ENCODE measurements around the gene CRHR1. TPM values are rescaled to one million over a fixed set of nuclear protein-coding genes. Genes with fewer than 3 reads are reported as not detected.

CRHR1 gene
- total RNA-seq, 2 donors from 2014 or later, result not detected

DNA sequence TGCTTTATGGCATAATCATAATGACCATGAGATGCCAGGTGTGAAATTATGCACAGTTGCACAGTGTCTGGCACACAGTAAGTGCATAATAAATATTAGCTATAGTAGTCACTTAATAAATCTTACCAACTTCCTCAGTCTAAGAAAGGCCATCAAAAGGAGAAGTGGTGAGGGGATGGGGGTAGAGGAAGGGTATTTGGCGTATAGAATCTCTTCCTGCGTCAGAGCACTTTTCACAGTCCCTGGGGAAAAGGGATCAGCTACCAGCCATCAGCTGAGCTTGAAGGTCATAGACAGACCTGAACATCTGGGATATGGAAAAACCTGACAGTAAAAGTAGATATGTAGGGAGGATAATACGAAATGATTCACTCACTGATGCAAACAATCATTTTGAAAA lies 5.8 kb downstream of the CRHR1 start:
- Histone ChIP-seq H3K36me3 (no peaks in the 10 kb centered on the region), H3K4me3 (no peak overlapping the region), H3K27ac (no peak overlapping the region), H3K9me3 (no peaks in the 10 kb centered on the region), H3K4me1 (ENCODE audit: control insufficient read depth in 1 of 2, low read depth in 2 of 2) (peaks cover 2 to 8% of the 10 kb centered on the region in 2 donors), H3K27me3 (replicated peaks; ENCODE audit: insufficient read depth) (peaks cover 4% of the 10 kb centered on the region)
- no peak for DNase-seq (ENCODE audit: low spot score)
- no peak for ATAC-seq (ENCODE audit: insufficient number of reproducible peaks, low FRiP score, low read depth)
- TF ChIP-seq CTCF (IDR thresholded peaks at IDR 0.05), result no peak

DNA sequence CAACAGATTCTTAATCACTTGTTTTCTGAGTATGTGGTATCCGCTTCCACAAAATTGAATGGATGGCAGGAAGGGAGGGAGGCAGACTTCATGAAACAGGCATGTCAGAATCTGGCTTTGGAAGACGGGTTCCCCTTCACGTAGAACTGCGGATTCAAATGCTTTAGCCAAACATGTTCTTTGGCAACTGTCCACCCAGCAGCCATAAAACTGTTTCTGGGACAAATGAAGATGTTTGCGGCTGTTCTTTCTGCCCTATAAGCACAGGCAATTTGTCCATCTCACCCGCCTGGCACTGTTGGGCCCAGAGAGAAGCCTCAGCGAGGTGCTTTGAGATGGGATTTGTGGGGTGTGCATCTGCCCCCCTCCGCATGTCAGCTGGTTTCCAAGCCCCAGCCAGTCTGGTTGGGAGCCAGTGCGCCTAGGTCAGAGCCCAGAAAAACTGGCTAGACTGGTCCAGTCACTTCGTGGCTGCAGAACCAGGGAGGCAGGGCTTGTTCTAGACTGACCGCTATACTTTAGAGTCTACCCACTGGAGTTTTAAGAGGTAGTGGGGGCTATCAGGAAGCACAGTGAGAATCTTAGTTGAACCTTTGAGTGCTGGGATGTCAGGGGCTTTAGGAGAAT lies 6.3 kb downstream of the CRHR1 start:
- Histone ChIP-seq H3K27me3 (replicated peaks; ENCODE audit: insufficient read depth) (peaks cover 4% of the 10 kb centered on the region), H3K27ac (no peak overlapping the region), H3K9me3 (no peaks in the 10 kb centered on the region), H3K4me1 (ENCODE audit: control insufficient read depth in 1 of 2, low read depth in 2 of 2) (peaks cover 0 to 3% of the 10 kb centered on the region in 2 donors), H3K36me3 (no peaks in the 10 kb centered on the region), H3K4me3 (no peak overlapping the region)
- ATAC-seq (ENCODE audit: insufficient number of reproducible peaks, low FRiP score, low read depth), result no peak
- DNase-seq (ENCODE audit: low spot score), result no peak
- no peak for TF ChIP-seq CTCF (IDR thresholded peaks at IDR 0.05)

DNA sequence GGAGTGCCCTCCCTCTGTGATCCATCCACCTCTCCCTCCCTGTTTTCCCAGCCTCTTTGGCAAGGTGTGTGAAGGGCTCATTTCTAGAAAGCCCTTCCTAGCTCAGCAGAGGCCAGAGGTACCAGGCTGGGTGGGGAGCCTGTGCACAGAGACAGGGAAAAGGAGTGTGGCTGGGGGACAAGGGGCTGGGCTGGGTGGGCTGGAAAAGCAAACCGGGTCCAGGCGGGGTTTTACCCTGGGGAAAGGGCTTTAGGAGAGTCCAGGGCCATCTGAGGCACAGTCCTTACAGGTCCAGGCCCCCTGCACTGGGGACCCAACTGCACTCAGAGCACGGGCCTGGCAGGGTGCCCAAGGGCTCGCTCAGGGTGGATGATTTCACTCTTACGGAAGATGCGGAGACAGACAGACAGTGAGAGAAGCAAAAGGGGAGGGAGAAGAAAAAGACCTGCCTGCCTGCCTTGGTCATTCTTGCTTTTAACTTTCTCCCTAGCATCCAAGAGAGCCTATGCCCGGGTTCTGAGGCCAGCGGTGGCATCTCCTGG lies 7.0 kb downstream of the CRHR1 start:
- Histone ChIP-seq H3K4me1 (ENCODE audit: control insufficient read depth in 1 of 2, low read depth in 2 of 2) (no peaks in the 10 kb centered on the region), H3K36me3 (no peaks in the 10 kb centered on the region), H3K27ac (no peak overlapping the region), H3K9me3 (no peaks in the 10 kb centered on the region), H3K27me3 (replicated peaks; ENCODE audit: insufficient read depth) (peaks cover 3% of the 10 kb centered on the region), H3K4me3 (no peak overlapping the region)
- no peak for ATAC-seq (ENCODE audit: insufficient number of reproducible peaks, low FRiP score, low read depth)
- TF ChIP-seq CTCF (IDR thresholded peaks at IDR 0.05), result no peak
- no peak for DNase-seq (ENCODE audit: low spot score)

- no peaks in the 10 kb centered on the region for H3K9me3 ChIP-seq
- no peaks in the 10 kb centered on the region for H3K36me3 ChIP-seq
- TF ChIP-seq CTCF (IDR thresholded peaks at IDR 0.05), result no peak
- H3K27ac ChIP-seq, result no peak overlapping the region
- H3K4me1 ChIP-seq (ENCODE audit: control insufficient read depth in 1 of 2, low read depth in 2 of 2), result no peaks in the 10 kb centered on the region
- no peak overlapping the region for H3K4me3 ChIP-seq
- no peaks in the 10 kb centered on the region for H3K27me3 ChIP-seq (replicated peaks; ENCODE audit: insufficient read depth)
- no peak for ATAC-seq (ENCODE audit: insufficient number of reproducible peaks, low FRiP score, low read depth)
- DNase-seq (ENCODE audit: low spot score), result no peak
Measured at GRCh38 chr17:45791935-45792334, 7.8 kb downstream of the CRHR1 start.

- Histone ChIP-seq H3K27ac (no peak overlapping the region), H3K4me3 (no peak overlapping the region), H3K36me3 (no peaks in the 10 kb centered on the region), H3K4me1 (ENCODE audit: control insufficient read depth in 1 of 2, low read depth in 2 of 2) (no peaks in the 10 kb centered on the region), H3K27me3 (replicated peaks; ENCODE audit: insufficient read depth) (no peaks in the 10 kb centered on the region), H3K9me3 (no peaks in the 10 kb centered on the region)
- TF ChIP-seq CTCF (IDR thresholded peaks at IDR 0.05), result no peak
- DNase-seq (ENCODE audit: low spot score) (no peak), ATAC-seq (ENCODE audit: insufficient number of reproducible peaks, low FRiP score, low read depth) (no peak)
Measured at GRCh38 chr17:45792437-45792836, 8.3 kb downstream of the CRHR1 start.
